AG08396 (cell line): ENCODE results near the gene MYH3.

Source experiments
- DNase-seq: peaks from one replicate; pipeline ENCODE4 v3.0.0; 2012; ENCODE audit warnings: low spot score, mixed read lengths

Gene MYH3

GRCh38 chr17:10649602-10650001 is 7.5 kb downstream of the MYH3 start:
- no peak for DNase-seq

DNA sequence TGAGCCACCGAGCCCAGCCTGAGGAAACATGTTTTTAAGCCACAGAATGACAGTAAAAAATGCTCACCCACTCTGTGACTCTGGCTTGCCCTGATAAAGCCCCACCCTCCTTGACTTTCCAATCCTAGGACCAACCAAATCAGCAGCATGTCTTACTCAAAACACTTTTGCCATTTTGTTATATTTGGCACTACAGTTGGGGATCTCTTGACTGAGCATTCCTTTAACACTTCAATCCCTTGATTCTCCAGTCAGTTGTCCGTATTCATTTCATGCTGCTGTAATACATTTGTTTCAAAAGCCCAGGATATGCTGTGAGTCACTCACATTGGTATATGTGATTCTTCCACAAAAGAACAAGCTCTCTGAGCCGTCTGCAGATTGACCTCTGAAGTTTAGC is 8.2 kb downstream of the MYH3 start:
- DNase-seq, result no peak

DNA sequence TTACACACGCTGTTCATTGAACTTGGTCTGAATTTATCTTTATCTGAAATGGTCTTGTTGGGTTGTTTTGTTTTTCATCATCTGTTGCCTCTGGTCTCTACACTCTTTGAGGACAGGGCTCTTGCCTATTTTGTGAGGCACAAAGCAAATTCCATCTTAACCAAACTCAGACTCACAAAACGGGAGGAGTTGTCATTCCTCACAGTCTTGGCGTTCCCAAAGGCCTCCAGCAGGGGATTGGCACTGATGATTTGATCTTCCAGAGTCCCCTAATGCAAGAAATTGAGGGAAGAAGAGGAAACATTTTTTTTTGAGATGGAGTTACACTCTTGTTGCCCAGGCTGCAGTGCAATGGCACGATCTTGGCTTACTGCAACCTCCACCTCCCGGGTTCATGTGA is 8.7 kb downstream of the MYH3 start:
- DNase-seq, result no peak

- DNase-seq, result peak; percentile 71
Observed at GRCh38 chr17:10646392-10646990, 10.6 kb downstream of the MYH3 start.

- DNase-seq, result no peak
Observed at GRCh38 chr17:10640475-10640874, 16.6 kb downstream of the MYH3 start.

GRCh38 chr17:10638151-10638550 is 19.0 kb downstream of the MYH3 start:
- DNase-seq, result no peak

DNA sequence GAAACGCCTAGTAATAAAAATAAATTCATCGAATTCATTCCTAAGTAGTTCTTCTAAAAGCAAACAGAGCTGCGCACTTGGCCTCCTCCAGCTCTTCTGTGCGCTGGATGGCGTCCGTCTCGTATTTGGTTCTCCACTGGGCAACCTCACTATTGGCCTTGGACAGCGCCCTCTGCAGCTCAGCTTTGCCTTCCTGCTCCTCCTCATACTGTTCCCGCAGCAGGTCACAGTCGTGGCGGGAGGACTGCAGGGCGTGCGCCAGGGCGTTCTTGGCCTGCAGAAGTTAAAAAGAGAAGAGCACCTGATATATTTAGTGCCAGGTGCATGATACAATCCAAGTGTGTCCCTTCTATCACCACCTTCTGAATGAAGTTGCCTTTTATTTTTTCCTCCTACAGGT is 21.8 kb downstream of the MYH3 start:
- no peak for DNase-seq

DNA sequence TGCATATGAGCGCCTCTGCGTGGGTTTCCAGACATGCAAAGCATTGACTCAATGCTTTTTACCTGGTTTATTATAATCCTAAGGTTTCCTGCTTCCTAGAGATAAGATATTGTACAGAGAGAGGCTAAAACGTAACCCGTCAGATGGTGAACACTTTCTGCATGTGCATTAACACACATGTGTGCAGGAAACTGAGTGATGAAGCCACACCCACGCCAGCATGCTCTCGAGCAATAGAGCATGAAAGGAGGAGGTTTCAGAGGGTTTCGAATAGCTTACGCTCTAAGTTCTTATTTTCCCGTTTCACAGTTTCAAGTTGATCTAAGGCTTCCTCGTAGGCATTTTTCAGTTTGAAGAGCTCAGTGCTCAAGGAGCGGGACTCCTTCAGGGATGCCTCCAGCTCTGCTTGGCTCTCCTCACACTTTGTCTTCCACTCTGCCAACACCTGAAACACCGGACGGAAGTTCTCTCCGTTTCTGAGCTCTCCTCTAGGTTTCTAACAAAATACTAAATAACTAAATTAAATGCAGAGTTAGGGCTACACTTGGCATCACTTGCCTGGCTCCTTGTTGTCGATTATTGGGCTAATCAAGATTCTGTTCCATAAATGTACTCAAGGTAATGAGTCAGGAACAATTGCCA is 23.2 kb downstream of the MYH3 start:
- no peak for DNase-seq

- no peak for DNase-seq
Observed at GRCh38 chr17:10631701-10632100, 25.4 kb downstream of the MYH3 start.

DNA sequence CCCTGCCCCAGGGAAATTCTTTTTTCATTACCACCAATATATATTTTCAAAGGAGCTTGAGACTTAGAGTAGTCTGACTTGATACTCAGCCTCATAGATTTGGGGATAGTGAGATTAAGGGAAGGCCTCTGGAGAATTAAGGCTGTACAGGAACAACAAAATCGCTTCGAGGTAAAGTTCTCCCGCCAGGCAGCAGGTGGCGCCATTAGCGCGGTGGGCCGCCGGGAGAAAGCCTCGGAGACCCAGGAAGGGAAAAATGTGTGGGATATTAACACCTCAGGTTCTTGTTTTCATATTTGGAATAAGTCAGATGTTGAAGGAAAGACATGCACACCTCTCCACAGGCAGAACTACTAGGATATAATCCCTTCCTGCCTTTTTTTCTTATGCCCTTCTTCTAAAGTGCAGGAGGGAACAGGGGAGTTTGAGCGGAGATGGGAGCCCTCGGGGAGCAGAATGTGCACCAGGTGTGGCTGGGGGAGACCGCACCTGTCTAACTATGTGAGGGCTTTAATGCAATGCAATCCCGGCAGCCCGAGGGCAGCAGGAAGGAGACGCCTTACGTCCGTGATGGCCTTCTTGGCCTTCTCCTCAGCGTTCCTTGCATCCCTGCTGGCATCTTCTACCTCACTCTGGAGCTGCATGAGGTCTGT is 25.9 kb downstream of the MYH3 start:
- peak; percentile 55 for DNase-seq

GRCh38 chr17:10629706-10630105 is 27.4 kb downstream of the MYH3 start:
- no peak for DNase-seq

- no peak for DNase-seq
Observed at GRCh38 chr17:10628756-10629155, 28.4 kb downstream of the MYH3 start.

- no peak for DNase-seq
Observed at GRCh38 chr17:10626390-10626789, 30.7 kb downstream of the MYH3 start.

GRCh38 chr17:10624969-10625368 is 32.1 kb downstream of the MYH3 start:
- DNase-seq, result no peak

DNA sequence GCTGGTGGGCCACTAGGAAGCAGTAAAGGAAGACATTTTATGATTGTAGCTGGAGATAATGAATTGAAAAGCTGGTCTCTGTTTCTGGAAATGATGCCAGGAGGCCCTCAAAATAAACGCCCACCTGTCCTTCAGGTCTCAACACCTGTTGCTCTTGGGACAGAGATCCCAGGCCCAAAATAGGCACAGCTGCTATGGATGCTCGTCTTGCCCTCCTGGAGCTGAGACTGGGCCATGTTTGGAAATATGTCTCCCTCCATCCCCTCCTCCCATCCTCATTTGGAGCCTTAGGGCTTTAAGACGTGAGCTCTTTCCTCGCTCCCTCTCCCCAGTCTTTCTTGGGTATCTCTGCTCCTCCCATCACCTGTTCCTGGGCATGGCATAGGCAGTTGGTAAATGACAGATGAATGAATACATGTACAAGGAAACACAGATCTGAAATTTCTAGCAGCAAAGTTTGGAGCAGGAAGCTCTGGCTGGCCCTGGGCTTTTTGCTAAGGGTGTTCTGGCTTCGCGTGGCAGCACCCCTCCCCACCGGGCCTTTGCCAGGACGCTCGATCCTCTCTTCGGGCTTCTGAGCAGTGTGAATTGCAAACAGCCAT is 33.3 kb downstream of the MYH3 start:
- no peak for DNase-seq

- no peak for DNase-seq
Observed at GRCh38 chr17:10622617-10623485, 34.3 kb downstream of the MYH3 start.

DNA sequence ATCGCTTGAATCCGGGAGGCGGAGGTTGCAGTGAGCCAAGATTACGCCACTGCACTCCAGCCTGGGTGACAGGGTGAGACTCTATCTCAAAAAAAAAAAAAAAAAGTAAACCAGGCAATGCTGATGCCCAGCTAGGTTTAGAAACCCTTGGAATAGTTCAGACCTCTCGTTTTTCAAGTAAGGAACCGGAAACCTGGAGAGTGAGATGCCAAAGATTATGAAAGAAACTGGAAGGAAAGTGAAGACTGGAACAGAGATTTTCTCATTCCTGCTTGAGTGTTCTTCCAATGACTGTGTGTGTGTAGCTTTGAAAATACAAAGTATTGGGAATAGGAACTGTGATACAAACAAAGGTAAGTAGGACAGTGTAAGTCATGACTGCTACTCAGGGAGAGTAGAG is 35.7 kb downstream of the MYH3 start:
- DNase-seq, result no peak

- no peak for DNase-seq
Observed at GRCh38 chr17:10620823-10621222, 36.3 kb downstream of the MYH3 start.

GRCh38 chr17:10618202-10618635 is 38.9 kb downstream of the MYH3 start:
- DNase-seq, result peak; percentile 75

DNA sequence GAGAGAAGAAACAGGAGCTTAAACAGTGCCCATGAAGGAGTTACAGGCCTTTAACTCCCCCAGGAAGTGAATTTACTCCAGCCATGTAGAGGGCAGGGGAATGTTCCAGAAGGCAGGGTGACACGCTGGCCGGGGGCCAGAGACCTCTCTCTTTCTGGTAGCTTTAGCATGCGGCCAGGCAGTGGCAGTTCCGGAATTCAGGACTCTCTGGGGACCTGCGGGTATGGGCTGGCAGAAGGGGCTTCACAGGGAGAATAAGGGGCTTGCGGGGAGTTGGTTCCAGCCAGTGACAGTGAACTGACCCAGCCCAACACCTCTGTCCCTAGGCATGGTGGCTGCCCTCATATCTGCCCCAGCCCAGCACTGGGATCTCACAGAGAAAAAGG is 40.0 kb downstream of the MYH3 start:
- DNase-seq, result no peak

GRCh38 chr17:10616502-10617119 is 40.5 kb downstream of the MYH3 start:
- DNase-seq, result peak; percentile 82
